Measurements from ENCODE around the gene RDM1.

- TF ChIP-seq CTCF (IDR thresholded peaks at IDR 0.05): no peak
- TF ChIP-seq EP300 (IDR thresholded peaks at IDR 0.05): no peak
Measured at GRCh38 chr17:35907691-35908090, 22.9 kb downstream of the RDM1 start.
